NCI-H128 (cell line): ENCODE results near the gene TMEM135.
A peak's percentile ranks its signal among the peaks of the same experiment; 100 is the strongest.
"Not testable (repeated sequence)": the region's sequence is repeated elsewhere in the genome, so short reads cannot be mapped to it uniquely, and the experiment has no call there.

Source experiments
- DNase-seq: peaks from one replicate; lab custom pipeline; 2025; ENCODE audit not compliant: unreplicated experiment; lab: John Stamatoyannopoulos, UW

The TMEM135 gene

DNA sequence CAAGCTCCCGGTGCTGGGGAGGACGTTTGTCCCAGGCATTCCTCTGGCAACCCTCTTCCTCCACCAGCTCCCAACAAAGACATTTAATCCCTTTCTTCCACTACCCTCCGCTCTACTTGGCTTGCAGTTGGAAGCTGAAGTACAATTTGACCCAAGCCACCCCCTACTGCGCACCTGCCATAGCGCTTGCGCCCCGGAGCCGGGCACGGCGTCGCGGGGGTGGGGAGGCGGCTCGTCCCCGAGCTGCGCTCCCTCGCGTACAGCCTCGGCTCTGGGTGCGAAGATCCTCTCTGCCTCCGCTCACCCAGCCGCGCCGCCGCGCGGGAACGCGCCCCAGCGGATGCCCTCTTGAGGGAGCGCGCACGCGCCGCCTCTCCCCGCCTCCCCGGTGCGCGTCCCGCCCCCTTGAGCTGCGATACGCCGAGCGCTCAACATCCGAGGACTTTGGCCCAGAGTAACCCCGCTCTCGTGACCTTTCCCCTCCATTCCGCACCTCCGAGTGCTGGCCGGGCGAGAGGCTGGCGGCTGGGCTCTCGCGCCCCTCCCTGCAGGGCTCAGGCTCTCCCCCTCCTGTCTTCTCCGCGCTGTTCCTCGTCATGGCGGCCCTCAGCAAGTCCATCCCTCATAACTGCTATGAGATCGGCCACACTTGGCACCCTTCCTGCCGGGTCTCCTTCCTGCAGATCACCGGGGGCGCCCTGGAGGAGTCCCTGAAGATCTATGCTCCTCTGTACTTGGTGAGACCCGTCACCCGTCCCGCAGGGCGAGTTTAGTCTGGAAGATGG is at the start of gene TMEM135:
Gene TMEM135 (plus strand): TSS at position 485 of the 785 bp plus-strand sequence. CDS start 112 bp downstream, at position 597.
- peak; percentile 87 for DNase-seq

DNA sequence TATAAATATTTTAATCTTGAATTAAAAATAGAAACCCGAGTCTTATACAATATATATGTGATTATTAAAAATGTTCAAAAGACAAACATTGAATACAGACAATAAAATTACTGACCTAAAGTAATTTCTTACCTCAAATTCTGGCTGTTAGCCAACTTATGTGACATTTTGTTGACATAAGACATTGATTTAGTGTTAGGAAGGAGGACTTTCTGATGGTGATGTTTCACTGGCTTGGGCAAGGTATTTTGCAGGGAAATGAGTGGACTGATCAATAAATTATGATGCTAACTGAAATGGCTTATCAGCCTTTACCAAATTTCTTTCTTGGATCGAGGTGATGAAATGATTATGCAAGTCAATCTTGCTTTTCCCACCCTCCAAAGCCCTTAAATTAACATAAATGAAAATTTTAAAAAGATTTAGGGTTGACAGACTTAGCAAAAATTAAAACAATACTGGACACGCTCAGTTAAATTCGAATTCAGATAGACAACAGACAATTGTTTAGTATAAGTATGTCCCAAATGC is 49.3 kb upstream of the TMEM135 start:
- no peak for DNase-seq

DNA sequence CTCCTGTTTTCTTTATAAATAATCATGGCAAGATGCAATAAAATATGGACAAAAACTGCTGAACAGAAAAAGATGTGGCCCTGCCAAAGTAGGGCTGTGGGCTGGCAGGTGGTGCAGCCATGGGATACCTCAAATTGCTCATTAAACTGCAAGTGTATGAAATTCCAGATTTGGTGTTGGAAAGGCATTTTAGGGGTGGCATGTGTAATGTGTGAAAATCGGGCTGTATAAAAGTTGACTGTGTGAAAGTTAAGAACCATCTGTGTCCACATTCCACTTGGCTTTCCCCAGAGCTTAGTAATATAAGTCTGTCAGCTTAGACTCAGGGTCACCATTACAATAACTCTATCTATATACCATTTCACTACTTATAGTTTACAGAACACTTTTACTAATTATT is 47.7 kb upstream of the TMEM135 start:
- no peak for DNase-seq

DNA sequence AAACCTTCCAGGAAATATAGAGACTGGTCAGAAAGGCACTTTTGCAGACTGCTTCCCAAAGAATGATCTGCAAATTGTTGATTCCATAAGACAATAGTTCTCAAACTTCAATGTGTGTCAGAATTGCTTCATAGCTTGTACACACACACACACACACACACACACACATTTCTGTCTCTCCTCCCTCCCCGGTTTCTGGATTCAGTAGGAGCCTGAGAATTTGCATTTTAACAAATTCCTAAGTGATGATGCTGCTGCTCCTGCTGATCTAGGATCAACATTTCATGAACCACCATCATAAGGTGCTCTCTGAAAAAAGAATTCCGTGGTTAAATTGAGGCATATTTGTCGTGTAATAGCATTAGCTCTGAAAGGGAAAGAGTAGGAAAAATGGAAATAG is 47.2 kb upstream of the TMEM135 start:
- DNase-seq: no peak

DNA sequence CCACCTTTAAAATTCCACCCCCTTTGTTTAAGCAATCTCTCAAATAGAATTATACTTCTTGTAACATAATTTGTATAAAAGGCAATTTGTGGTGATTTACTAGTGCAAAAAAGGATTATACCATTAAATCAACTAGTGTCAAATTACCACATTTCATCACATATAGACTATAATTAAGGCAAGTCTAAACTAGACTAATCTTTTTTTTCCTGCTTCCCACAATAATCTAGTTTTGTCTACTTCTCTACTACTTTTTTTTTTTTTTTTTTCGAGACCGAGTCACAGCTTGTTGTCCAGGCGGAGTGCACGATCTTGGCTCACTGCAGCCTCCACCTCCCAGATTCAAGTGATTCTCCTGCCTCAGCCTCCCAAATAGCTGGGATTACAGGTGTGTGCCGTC is 46.4 kb upstream of the TMEM135 start:
- no peak for DNase-seq

DNA sequence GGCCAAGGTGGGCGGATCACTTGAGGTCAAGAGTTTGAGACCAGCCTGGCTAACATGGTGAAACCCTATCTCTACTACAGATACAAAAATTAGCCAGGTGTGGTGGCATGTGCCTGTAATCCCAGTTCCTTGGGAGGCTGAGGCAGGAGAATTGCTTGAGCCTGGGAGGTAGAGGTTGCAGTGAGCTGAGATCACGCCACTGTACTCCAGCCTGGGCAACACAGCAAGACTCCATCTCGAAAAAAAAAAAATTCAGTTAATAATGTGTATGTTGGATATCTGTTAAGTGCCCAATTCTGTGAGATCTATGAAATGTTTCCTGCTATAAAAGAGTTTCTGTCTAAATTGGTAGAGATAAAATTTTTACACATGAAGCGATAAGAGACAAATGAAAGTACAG is 45.4 kb upstream of the TMEM135 start:
- DNase-seq: not testable (repeated sequence)

DNA sequence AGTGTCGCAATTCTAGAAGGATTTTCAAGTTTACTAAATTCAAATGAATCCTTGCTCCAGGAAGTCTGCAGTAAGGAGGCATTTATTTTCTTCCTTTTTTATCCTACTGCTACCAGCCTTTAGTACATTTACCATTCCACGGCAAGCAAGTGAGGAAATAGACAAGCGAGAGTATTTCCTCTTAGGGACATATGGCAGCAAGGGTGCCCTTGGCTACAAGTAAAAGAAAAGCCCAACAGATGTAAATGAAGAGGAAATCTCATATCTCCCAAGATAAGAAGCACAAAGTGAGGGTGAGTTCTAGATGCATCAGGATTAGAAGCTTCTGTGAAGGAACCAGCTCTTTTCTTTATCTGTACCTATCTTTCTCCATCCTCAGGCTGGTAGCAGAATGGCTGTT is 44.7 kb upstream of the TMEM135 start:
- DNase-seq: no peak

DNA sequence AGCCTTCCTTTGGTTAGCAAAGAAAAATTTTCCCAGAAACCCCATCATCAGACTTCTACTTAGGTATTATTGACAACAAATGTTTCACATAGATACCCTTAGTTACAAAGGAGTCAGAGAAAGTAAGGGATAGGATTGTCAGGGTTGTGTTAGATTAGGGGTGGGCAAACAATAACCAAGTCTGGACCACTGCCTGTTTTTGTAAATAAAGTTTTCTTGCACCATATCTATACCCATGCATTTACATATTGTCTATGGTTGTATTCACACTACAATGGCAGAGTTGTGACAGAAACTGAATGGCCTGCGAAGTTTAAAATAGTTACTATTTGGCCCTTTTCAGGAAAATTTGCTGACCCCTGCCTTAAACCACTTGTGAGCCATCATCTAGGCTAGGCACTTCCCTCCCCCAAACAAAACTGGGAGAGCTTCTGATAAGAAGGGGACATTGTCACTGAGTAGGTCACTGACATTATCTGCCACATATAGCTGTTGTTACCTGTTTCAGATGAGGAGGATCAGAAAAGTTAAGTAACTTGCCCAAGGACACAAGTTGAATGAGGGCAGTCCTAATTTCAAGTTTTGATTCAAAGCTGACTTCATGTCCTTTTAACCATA is 40.7 kb upstream of the TMEM135 start:
- no peak for DNase-seq

DNA sequence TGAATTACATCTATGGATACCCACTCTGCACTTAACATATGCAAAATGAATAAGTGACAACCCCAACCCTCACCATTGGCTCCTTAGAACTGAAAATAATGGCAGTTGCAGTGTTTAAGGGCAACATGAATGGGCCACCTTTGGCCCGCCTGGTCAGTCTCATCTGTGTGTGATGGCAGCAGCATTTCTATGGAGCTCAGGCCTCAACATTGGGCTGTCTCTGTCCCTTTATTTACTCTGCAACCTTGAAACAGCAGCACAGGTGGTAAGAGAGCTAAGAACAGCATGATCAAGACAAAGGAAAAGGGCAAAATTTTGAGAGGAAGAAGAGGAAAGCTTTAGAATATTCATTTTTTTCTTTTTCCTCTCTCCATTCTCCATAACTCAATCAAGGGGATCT is 38.3 kb upstream of the TMEM135 start:
- no peak for DNase-seq

DNA sequence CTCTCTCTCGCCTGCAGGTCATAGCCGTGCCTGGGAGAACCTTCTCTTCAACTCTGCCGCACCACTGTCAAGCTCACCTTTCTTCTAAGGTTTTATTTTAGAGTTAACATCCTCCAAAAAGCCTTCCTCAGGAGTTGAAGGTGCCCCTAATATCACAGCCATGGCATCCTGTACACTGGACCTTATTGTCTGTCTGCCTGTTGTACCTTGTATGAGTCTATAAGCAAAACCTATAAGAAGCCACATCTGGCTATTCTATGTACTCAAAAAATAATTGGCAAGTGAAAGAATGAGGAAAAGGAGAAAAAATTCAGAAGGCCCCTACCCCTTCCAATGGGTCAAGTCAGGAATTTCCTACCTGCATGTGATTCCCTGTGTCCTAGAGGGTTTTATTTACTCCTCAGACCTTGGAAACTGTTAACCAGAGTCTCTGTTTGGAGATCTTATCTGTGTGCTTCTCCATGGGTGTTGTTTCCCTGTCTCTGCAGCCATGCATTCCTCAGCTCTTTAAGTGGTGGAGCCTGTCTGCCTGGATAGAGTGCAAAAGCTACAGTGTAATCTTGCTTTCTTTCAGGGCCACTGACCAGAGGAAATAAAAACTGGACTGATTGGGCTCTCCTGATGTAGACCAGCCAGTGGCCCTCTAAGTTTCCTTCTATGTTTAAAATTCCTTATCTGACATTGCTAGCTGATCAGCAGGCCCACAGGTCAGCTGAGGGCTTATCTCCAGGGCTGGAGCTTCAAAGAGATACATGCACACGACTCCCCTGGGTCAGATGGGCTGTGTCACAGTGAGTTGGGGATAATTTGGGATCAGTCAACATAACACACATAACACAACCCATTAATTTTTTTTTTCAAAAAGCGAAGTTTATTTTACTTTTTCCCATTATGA is 37.6 kb upstream of the TMEM135 start:
- DNase-seq: no peak

DNA sequence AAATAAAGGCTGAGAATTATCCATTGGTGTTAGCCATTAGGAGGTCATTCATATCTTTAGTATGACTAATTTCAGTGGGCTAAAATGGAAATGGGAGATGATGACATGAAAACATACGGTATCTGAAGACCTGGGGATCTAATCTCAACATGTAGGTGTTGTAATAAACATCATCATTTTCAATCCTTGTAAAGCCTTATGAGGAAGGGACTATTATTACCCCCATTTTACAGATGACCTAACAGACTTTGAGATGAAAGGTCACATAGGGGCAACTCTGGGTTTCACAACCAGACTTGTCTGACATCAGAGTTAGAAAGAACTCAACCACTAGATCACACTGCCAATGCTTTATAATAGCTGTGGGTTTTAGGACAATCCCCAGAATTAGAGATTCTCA is 34.8 kb upstream of the TMEM135 start:
- DNase-seq: no peak

DNA sequence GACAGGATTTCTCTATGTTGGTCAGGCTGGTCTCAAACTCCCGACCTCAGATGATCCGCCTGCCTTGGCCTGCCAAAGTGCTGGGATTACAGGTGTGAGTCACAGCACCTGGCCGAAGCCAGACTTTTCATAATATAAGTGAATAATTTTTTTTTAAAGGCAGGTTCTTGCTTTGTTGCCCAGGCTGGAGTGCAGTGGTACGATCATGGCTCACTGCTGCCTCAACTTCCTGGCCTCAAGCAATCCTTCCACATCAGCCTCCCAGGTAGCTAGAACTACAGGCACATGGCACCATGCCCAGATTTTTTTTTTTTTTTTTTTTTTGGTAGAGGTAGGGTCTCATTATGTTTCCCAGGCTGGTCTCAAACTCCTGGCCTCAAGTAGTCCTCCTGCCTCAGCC is 33.5 kb upstream of the TMEM135 start:
- DNase-seq: not testable (repeated sequence)

DNA sequence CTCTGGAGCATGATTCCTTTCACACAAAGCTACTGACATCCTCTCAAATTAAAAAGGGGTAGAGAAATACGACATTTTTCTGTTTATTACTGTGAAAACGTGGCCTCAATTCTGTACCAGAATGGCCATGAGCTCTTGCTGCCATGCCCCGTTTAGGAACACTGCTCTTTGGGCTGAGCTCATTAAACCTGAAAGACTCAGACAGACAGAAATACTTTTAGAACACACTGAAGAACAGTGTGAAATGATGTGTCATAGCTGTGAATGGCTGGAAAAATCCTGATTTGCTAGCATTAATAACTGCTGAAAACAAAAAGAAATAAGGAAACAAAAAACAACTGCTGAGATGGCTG is 32.2 kb upstream of the TMEM135 start:
- DNase-seq: no peak

DNA sequence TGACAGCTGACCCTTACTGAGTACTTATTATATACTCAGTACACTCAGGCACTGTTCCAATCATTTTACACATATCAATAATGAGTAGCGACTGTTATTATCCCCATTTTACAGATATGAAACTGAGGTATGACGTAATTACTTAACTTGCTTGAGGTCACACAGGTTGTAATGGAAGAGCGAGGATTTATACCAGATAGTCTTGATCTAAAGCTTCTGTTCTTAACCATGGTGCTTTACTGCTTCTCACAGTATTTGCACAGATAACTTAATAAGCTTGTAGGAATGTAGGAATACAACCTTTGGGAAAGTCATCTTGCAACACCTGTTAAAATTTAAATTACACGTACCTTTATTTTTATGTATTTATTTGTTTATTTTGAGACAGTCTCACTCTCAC is 31.7 kb upstream of the TMEM135 start:
- DNase-seq: no peak

DNA sequence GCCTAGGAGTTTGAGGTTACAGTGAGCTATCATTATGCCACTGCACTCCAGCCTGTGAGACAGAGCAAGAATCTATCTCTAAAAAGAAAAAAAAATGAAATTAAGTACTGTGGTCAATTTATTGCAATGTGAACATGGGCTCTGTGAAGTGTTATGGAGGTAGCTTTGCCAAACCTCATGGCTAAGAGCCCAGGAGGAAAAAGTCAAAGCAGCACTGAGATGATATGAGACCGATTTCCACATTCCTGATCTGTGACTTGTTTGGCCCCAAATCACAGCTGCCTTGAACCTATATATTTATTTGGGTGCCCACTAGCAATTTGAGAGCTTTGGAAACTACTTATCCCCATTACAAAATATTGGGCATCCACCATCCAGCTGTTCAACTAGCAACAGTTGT is 29.8 kb upstream of the TMEM135 start:
- no peak for DNase-seq

DNA sequence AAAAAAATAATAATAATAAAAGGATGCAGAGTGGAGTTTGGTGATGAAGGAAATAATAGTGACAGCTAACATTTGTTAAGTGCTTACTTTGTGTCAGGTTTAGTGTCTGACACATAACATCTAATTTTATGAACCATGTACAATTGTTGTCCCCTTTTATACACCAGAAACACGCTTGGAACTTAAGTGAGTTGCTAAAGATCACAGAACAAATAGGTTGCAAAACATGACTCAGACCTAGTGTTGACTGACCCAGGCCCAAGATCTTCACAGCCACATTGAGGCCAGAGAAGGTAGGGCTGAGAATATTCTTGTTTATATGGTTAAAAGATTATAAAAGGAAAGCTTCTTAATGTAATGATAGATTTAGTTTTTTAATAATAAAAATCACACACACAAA is 25.6 kb upstream of the TMEM135 start:
- DNase-seq: no peak

DNA sequence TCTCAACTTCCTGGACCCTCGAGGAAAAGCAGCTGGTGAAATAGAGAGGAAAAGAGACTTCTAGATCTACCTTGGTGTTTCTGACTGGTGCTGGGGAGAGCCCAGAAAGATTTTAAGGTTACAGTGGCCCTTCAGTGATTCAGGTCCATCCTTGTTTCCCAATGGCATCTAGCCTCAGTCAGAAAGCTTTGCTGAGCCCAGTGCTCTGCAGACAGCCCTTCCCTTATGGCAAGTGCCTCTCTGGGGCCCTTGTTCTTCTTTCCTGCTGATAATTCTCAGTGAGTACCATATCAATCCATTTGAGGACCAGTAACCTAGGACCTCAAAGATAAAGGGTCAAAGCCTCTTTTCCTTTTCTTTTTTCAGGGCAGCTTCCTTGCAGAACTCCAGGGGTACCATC is 25.1 kb upstream of the TMEM135 start:
- no peak for DNase-seq

DNA sequence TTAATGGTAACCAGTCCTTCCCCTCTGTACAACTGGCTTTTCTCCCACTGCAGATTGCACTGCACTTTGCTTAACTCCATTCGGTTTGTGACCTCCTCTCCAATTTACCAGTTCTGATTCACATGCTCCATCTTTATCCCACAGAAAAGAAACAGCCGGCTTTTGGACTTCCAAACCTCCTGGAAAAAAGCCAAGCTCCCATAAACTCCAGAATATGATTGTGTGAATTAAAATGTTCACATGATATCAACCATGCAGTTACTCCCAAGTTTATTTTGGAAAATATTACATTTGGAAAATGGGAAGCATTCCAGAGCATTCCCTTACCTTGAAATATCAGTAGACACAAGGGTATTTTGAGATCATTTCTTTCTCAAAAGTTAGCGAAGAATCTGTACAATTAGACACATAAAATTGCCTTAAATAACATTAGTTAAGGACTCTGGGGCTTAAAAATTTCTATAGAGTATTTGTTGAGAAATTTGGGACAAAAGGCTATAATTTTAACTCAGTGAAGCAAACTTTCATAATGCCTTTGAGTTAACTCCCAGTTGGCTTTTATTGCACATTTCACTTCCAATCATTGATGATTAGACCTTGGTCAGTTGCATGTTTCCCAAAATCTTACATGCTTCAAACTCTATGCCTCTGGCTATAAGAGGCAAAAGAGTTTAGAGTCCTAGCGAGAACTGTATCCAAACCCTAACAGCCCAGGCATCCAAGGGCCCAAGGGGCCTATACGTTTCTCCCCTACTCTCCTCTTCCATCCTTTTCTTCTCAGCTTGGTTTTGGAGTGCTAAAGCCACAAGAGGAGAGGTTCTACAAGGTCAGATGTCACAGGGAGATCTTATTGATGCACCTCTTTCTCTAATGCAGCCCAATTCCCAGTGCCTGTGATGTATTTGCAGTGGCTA is 23.6 kb upstream of the TMEM135 start:
- DNase-seq: no peak

DNA sequence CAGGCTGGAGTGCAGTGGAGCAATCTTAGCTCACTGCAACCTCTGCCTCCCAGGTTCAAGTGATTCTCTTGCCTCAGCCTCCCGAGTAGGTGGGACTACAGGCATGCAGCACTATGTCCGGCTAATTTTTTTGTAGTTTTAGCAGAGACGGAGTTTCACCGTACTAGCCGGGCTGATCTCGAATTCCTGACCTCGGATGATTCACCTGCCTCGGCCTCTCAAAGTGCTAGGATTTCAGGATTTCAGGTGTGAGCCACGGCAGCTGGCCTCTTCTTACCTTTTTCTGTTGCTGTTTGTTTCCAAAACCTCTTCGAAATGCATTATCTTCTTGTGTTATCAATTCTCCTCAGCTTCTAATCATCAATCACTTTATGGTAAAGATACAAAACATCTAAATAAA is 22.1 kb upstream of the TMEM135 start:
- DNase-seq: no peak

DNA sequence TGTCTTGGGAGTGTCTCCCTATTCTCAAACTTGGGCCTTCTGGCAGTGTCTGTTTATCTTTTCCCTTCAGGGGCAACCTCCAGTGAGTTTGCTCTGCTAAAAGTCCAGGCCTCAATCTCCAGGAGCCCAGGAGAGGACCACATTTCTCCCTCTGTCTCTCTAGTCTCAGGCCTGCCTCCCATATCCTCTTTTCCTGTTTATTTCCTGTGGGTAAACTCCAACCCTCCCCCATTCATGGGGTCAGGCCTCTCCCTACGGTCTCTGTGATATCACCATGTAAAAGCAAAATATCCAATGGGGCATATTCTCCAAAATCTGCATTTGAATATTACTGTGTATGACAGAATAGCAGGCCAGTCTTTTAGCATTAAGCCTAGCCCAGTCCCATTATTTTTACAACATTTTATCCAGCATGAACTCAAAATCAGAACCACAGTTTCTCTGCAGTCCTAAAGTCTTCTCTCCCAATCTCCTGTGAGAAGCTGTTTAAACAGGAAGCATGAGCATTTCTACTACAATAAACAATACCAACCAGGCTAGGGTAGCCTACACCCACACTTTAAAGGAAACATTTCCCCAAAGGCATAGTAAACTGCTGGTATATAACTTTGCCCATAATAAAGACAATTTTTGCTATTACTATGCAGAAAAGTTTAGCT is 18.0 kb upstream of the TMEM135 start:
- no peak for DNase-seq
